MCF 10A (cell line): ENCODE measurements around the gene CASP1. TPM values are rescaled to one million over a fixed set of nuclear protein-coding genes. Genes with fewer than 3 reads are reported as not detected.

ENCODE experiments used
- BruUV-seq: library from RNA; stranded (reverse); fragments of 400-500 nt; replicated peaks from 2 replicates; lab custom pipeline; 2021; lab: Mats Ljungman, UMichigan
- CTCF ChIA-PET: fragments of 300-600 bp; sonication (Branson Sonifier 250); formaldehyde crosslinking; extraction: SDS; loops from one replicate; lab custom pipeline; 2021; ENCODE audit warnings: antibody characterized with exemption, inconsistent platforms; lab: Yijun Ruan, JAX
- POLR2A ChIA-PET: fragments of 300-600, 350-650 bp; sonication (Branson Sonifier 250); formaldehyde crosslinking; extraction: SDS; loops from one replicate; lab custom pipeline; 2020; ENCODE audit warnings: antibody characterized with exemption, inconsistent platforms; lab: Yijun Ruan, JAX
- DNase-seq: peaks from one replicate; pipeline ENCODE4 v3.0.0-alpha.2; 2018; ENCODE audit not compliant: unreplicated experiment
- H3K27ac Mint-ChIP-seq: one replicate; pipeline ENCODE4 v1.8.0; 2022; ENCODE audit warnings: mild to moderate bottlenecking, low read depth, mixed read lengths; ENCODE audit not compliant: unreplicated experiment
- H3K27me3 Mint-ChIP-seq: one replicate; pipeline ENCODE4 v1.8.0; 2022; ENCODE audit warnings: mixed read lengths; ENCODE audit not compliant: insufficient read depth, unreplicated experiment
- H3K36me3 Mint-ChIP-seq: one replicate; pipeline ENCODE4 v1.8.0; 2022; ENCODE audit warnings: mild to moderate bottlenecking, moderate library complexity, mixed read lengths; ENCODE audit not compliant: insufficient read depth, unreplicated experiment
- H3K4me1 Mint-ChIP-seq: one replicate; pipeline ENCODE4 v1.8.0; 2022; ENCODE audit warnings: mixed read lengths; ENCODE audit not compliant: insufficient read depth, unreplicated experiment
- H3K4me3 Mint-ChIP-seq: one replicate; pipeline ENCODE4 v1.8.0; 2022; ENCODE audit warnings: mild to moderate bottlenecking, moderate library complexity, mixed read lengths; ENCODE audit not compliant: unreplicated experiment
- H3K9me3 Mint-ChIP-seq: one replicate; pipeline ENCODE4 v1.8.0; 2022; ENCODE audit warnings: mixed read lengths; ENCODE audit not compliant: unreplicated experiment
- CTCF ChIP-seq: fragments of 200-600 bp; IDR thresholded peaks from one replicate; pipeline ENCODE4 v1.8.0; 2022; ENCODE audit warnings: antibody characterized with exemption, mild to moderate bottlenecking; ENCODE audit not compliant: unreplicated experiment
- intact Hi-C: fragments of 100-400 bp; cut with micrococcal nuclease; formaldehyde crosslinking; loops from 2 replicates; pipeline ENCODE4 v1.14.1; 2022
- total RNA-seq: library from RNA; stranded (reverse); gene quantifications from 2 replicates; pipeline ENCODE4 v1.2.3, GENCODE V29; 2022

The CASP1 gene
- total RNA-seq, 1 experiment from 2014 or later = 27.2 TPM

GRCh38 chr11:104984808-104985207 lies 50.1 kb downstream of the CASP1 start:
- peaks cover 5% of the 10 kb centered on the region for H3K9me3 Mint-ChIP-seq

GRCh38 chr11:104979839-104980238 lies 55.1 kb downstream of the CASP1 start:
- POLR2A ChIA-PET = no interaction called here
- CTCF ChIA-PET = interaction anchor here (0.6 kb wide), 1 partner anchor 345 kb away, joined by 3 read pairs; no protein-coding TSS in a partner anchor
- Mint-ChIP-seq H3K27me3 (no peaks in the 10 kb centered on the region), H3K9me3 (no peaks in the 10 kb centered on the region), H3K4me1 (no peaks in the 10 kb centered on the region), H3K4me3 (no peak overlapping the region), H3K36me3 (no peaks in the 10 kb centered on the region), H3K27ac (no peak overlapping the region)
- no TSS peak for BruUV-seq
- no peak for TF ChIP-seq CTCF
- intact Hi-C loops = no loop called here
- DNase-seq = no peak

More at GRCh38 chr11:104984808-104985207, 50.1 kb downstream of the CASP1 start:
- TF ChIP-seq CTCF = no peak
- intact Hi-C loops = no loop called here
- ChIA-PET POLR2A (interaction anchor here (1.0 to 1.6 kb wide), 2 partner anchors 17 to 38 kb away, joined by 3 to 5 read pairs; partner anchors contain the start of genes CASP4 and CASP5), CTCF (no interaction called here)
- Mint-ChIP-seq H3K36me3 (no peaks in the 10 kb centered on the region), H3K4me1 (no peaks in the 10 kb centered on the region), H3K4me3 (no peak overlapping the region), H3K27ac (no peak overlapping the region), H3K27me3 (no peaks in the 10 kb centered on the region)
- DNase-seq = no peak
- no TSS peak for BruUV-seq

Other genes with a start within 250 kb of the CASP1 start
- not detected in 2 replicates for gene CASP12, start 136.7 kb downstream of the CASP1 start, total RNA-seq
- 93.6 and 98.8 TPM in 2 replicates for gene CASP4, start 66.6 kb downstream of the CASP1 start, total RNA-seq
- gene CASP5, start 12.0 kb downstream of the CASP1 start, total RNA-seq = not detected in 2 replicates
- 14.0 and 14.4 TPM in 2 replicates for gene CARD16, start 10.2 kb upstream of the CASP1 start, total RNA-seq
- gene CARD18, start 104.6 kb upstream of the CASP1 start, total RNA-seq = not detected in 2 replicates